Activated CD8-positive, alpha-beta memory T cell treated with anti-CD3 and anti-CD28 coated beads, Interleukin-2, amount 10 ng/mL, durations not matched to agents 7 days and 5 days (primary cell): ENCODE data around the gene GALK2. TPM values are rescaled to one million over a fixed set of nuclear protein-coding genes. Genes with fewer than 3 reads are reported as not detected.
"Not testable (repeated sequence)": the region's sequence is repeated elsewhere in the genome, so short reads cannot be mapped to it uniquely, and the experiment has no call there.

ENCODE experiments used
- ATAC-seq: fragments of 150-1000 bp; cut with Tn5 transposase; one replicate; pipeline ENCODE4 v1.10.0; 2021; ENCODE audit warnings: moderate library complexity
- CTCF ChIA-PET: fragments of 350-600 bp; sonication (Branson Sonifier 250); formaldehyde crosslinking; loops from one replicate; lab custom pipeline; 2021; ENCODE audit warnings: antibody characterized with exemption; lab: Charles Lee
- DNase-seq: peaks from one replicate; pipeline ENCODE4 v3.0.0-alpha.2; 2020
- H3K27ac Mint-ChIP-seq: one replicate; pipeline ENCODE4 v1.8.0; 2021; ENCODE audit warnings: mild to moderate bottlenecking, mixed read lengths
- H3K27me3 Mint-ChIP-seq: one replicate; pipeline ENCODE4 v1.8.0; 2021; ENCODE audit warnings: mixed read lengths
- H3K36me3 Mint-ChIP-seq: one replicate; pipeline ENCODE4 v1.8.0; 2021; ENCODE audit warnings: mild to moderate bottlenecking, mixed read lengths
- H3K4me1 Mint-ChIP-seq: one replicate; pipeline ENCODE4 v1.8.0; 2021; ENCODE audit warnings: mixed read lengths
- H3K4me3 Mint-ChIP-seq: one replicate; pipeline ENCODE4 v1.8.0; 2021; ENCODE audit warnings: mild to moderate bottlenecking, moderate library complexity, mixed read lengths
- H3K9me3 Mint-ChIP-seq: one replicate; pipeline ENCODE4 v1.8.0; 2022; ENCODE audit warnings: low read depth, mixed read lengths
- total RNA-seq, 2 experiments: library from RNA; stranded (reverse); gene quantifications; one replicate each; pipeline ENCODE4 v1.2.3, GENCODE V29; 2021

Gene GALK2
- total RNA-seq, 2 experiments from 2014 or later: 27.0 to 30.9 TPM

GRCh38 chr15:49239105-49239504, 69.1 kb downstream of the GALK2 start:
- peaks cover 18% of the 10 kb centered on the region for H3K4me1 Mint-ChIP-seq
- ATAC-seq (no peak), DNase-seq (no peak)
- H3K4me3 Mint-ChIP-seq: no peak overlapping the region
- H3K27me3 Mint-ChIP-seq: no peaks in the 10 kb centered on the region
- no peaks in the 10 kb centered on the region for H3K9me3 Mint-ChIP-seq
- CTCF ChIA-PET: interaction anchor here (1.5 kb wide), 1 partner anchor 189 kb away, joined by 3 read pairs; no protein-coding TSS in a partner anchor
- H3K36me3 Mint-ChIP-seq: peaks cover 24% of the 10 kb centered on the region
- H3K27ac Mint-ChIP-seq: no peak overlapping the region

- CTCF ChIA-PET: no interaction called here
- no peaks in the 10 kb centered on the region for H3K27me3 Mint-ChIP-seq
- ATAC-seq: no peak
Measured at GRCh38 chr15:49242820-49243219, 72.8 kb downstream of the GALK2 start.

DNA sequence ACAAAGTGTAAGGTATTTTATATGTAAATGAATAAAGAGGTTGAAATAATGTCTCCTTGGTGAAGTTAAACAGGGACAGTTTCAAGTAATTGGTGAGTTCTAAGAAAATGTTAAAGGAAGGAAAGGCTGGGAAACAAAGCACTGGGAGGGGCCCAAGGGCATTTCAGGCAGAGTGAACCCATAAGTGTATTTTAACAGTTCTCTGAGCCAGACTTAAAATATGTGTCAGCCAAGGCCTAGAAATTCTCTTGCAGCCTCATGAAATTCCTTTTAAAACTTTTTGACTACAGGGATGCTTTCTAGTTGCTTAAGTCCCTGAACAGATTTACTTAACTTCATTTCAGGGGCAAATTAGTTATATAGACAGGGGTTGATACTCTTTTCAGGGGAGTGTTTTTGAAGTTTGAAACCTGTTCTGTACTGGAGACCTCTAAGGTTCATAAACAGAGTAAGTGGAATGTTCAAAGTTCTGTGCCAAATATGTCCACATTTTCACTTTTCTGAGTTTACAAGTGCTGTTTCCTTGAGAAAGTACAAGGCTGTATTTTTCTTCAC, 77.6 kb downstream of the GALK2 start:
- H3K9me3 Mint-ChIP-seq: peaks cover 7% of the 10 kb centered on the region
- H3K4me1 Mint-ChIP-seq: peaks cover 2% of the 10 kb centered on the region
- H3K36me3 Mint-ChIP-seq: peaks cover 61% of the 10 kb centered on the region
- DNase-seq (no peak), ATAC-seq (no peak)
- no peak overlapping the region for H3K27ac Mint-ChIP-seq
- CTCF ChIA-PET: interaction anchor here (1.0 kb wide), 2 partner anchors 12 to 901 kb away, joined by 3 read pairs; no protein-coding TSS in a partner anchor
- no peak overlapping the region for H3K4me3 Mint-ChIP-seq
- H3K27me3 Mint-ChIP-seq: no peaks in the 10 kb centered on the region

More at GRCh38 chr15:49242820-49243219, 72.8 kb downstream of the GALK2 start:
- H3K36me3 Mint-ChIP-seq: peaks cover 40% of the 10 kb centered on the region
- no peak for DNase-seq
- peaks cover 2% of the 10 kb centered on the region for H3K9me3 Mint-ChIP-seq
- no peak overlapping the region for H3K4me3 Mint-ChIP-seq
- H3K27ac Mint-ChIP-seq: no peak overlapping the region
- H3K4me1 Mint-ChIP-seq: peaks cover 2% of the 10 kb centered on the region

DNA sequence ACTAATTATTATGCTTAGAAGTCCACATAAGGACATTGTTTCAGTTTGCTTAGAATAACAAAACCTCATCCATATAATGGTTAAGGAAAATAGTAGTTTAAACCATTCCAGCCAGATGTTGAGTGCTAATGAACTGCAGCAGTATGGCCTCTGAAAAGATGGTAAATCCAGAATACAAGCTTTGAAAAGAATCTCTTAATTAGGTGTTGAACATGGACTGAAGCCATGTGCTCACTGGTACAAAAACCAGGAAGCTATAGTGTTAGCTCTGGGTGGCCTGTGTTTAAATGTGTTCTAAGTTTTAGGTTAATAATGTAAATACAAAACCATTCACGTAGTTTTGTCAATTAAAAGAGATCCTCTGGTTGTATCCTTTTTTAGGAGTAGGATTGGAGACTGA, 78.2 kb downstream of the GALK2 start:
- ATAC-seq (no peak), DNase-seq (no peak)
- Mint-ChIP-seq H3K36me3 (peaks cover 54% of the 10 kb centered on the region), H3K9me3 (peaks cover 7% of the 10 kb centered on the region), H3K27me3 (no peaks in the 10 kb centered on the region), H3K4me3 (no peak overlapping the region), H3K4me1 (peaks cover 2% of the 10 kb centered on the region), H3K27ac (no peak overlapping the region)
- CTCF ChIA-PET: interaction anchor here (1.0 kb wide), 2 partner anchors 12 to 900 kb away, joined by 3 read pairs; no protein-coding TSS in a partner anchor

- Mint-ChIP-seq H3K27me3 (no peaks in the 10 kb centered on the region), H3K9me3 (peaks cover 2% of the 10 kb centered on the region), H3K27ac (no peak overlapping the region), H3K4me3 (no peak overlapping the region), H3K4me1 (no peaks in the 10 kb centered on the region), H3K36me3 (peaks cover 19% of the 10 kb centered on the region)
- CTCF ChIA-PET: no interaction called here
- DNase-seq (no peak), ATAC-seq (no peak)
Measured at GRCh38 chr15:49255966-49256759, 86.1 kb downstream of the GALK2 start.

- H3K27ac Mint-ChIP-seq, H3K27me3 Mint-ChIP-seq, H3K4me1 Mint-ChIP-seq, ATAC-seq, H3K9me3 Mint-ChIP-seq, H3K4me3 Mint-ChIP-seq, DNase-seq: not testable (repeated sequence)
- H3K36me3 Mint-ChIP-seq: peaks cover 13% of the 10 kb centered on the region
- CTCF ChIA-PET: interaction anchor here (1.2 kb wide), 1 partner anchor 289 kb away, joined by 3 read pairs; no protein-coding TSS in a partner anchor
Measured at GRCh38 chr15:49265117-49265516, 95.1 kb downstream of the GALK2 start.

DNA sequence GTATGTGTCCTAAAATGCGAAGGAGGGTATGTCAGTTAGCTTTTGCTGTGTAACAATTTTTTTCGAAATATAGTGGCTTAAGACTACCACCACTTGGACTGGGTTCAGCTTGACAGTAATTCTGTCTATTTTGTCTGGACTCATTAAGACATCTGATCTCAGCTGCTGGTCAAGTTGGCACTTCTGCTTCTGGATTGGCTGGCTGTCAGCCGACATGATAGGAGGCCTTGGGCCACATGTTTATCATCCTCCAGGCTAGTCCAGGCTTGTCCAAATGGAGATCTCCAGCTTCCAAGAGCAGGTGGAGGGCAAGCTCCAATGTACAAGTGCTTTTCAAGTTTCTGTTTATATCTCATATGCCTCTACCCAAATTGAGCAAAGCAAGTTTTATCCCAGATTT, 95.9 kb downstream of the GALK2 start:
- CTCF ChIA-PET: interaction anchor here (1.2 to 1.4 kb wide), 2 partner anchors 14 to 290 kb away, joined by 3 read pairs; no protein-coding TSS in a partner anchor
- no peaks in the 10 kb centered on the region for H3K9me3 Mint-ChIP-seq
- H3K4me3 Mint-ChIP-seq: no peak overlapping the region
- H3K27me3 Mint-ChIP-seq: no peaks in the 10 kb centered on the region
- no peak overlapping the region for H3K27ac Mint-ChIP-seq
- DNase-seq: no peak
- no peak for ATAC-seq
- H3K4me1 Mint-ChIP-seq: peaks cover 4% of the 10 kb centered on the region
- H3K36me3 Mint-ChIP-seq: peaks cover 15% of the 10 kb centered on the region

GRCh38 chr15:49270541-49271421, 100.7 kb downstream of the GALK2 start:
- CTCF ChIA-PET: no interaction called here
- H3K27ac Mint-ChIP-seq: no peak overlapping the region
- H3K36me3 Mint-ChIP-seq: peaks cover 16% of the 10 kb centered on the region
- no peaks in the 10 kb centered on the region for H3K9me3 Mint-ChIP-seq
- H3K27me3 Mint-ChIP-seq: no peaks in the 10 kb centered on the region
- H3K4me3 Mint-ChIP-seq: no peak overlapping the region
- no peak for ATAC-seq
- no peak for DNase-seq
- H3K4me1 Mint-ChIP-seq: peaks cover 4% of the 10 kb centered on the region

DNA sequence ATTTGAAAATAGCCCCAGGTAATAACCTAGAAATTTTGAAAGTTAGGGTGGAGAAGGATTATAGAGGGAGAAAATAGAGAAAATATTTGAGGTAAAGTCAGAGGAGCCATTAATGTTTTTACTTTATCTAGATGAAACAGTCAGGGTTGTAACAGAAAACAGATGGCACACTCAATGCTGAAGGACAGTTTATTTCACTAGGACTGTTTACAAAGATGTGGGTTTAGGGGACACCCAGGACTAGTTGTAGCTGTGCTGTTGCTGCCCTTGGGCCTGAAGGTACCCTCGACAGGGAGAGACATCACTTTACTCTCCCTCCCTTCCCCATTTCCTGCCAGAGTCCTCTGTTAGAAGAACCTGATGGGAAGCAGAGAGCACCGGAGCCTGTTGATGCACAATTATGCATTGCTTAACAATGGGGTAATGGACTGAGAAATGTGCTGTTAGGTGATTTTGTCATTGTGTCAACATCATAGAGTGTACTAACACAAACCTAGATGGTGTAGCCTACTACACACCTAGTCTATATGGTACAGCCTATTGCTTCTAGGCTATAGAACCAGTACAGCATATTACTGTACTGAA, 103.8 kb downstream of the GALK2 start:
- CTCF ChIA-PET: no interaction called here
- Mint-ChIP-seq H3K4me3 (no peak overlapping the region), H3K4me1 (peaks cover 4% of the 10 kb centered on the region), H3K27ac (no peak overlapping the region), H3K36me3 (peaks cover 15% of the 10 kb centered on the region), H3K9me3 (peaks cover 1% of the 10 kb centered on the region), H3K27me3 (no peaks in the 10 kb centered on the region)
- ATAC-seq (no peak), DNase-seq (no peak)

GRCh38 chr15:49278751-49279150, 108.7 kb downstream of the GALK2 start:
- Mint-ChIP-seq H3K9me3 (peaks cover 1% of the 10 kb centered on the region), H3K36me3 (peaks cover 28% of the 10 kb centered on the region), H3K27me3 (no peaks in the 10 kb centered on the region), H3K27ac (no peak overlapping the region), H3K4me3 (no peak overlapping the region), H3K4me1 (no peaks in the 10 kb centered on the region)
- CTCF ChIA-PET: no interaction called here
- DNase-seq (no peak), ATAC-seq (no peak)

GRCh38 chr15:49279521-49280456, 109.7 kb downstream of the GALK2 start:
- CTCF ChIA-PET: no interaction called here
- H3K9me3 Mint-ChIP-seq: peaks cover 1% of the 10 kb centered on the region
- H3K27ac Mint-ChIP-seq: no peak overlapping the region
- H3K4me3 Mint-ChIP-seq: no peak overlapping the region
- H3K27me3 Mint-ChIP-seq: no peaks in the 10 kb centered on the region
- ATAC-seq (no peak), DNase-seq (no peak)
- peaks cover 36% of the 10 kb centered on the region for H3K36me3 Mint-ChIP-seq
- H3K4me1 Mint-ChIP-seq: no peaks in the 10 kb centered on the region

GRCh38 chr15:49282366-49282765, 112.3 kb downstream of the GALK2 start:
- CTCF ChIA-PET: no interaction called here
- no peak for DNase-seq
- ATAC-seq: no peak
- Mint-ChIP-seq H3K27ac (no peak overlapping the region), H3K36me3 (peaks cover 55% of the 10 kb centered on the region), H3K27me3 (no peaks in the 10 kb centered on the region), H3K9me3 (no peaks in the 10 kb centered on the region), H3K4me3 (no peak overlapping the region), H3K4me1 (peaks cover 15% of the 10 kb centered on the region)
